Skin epidermis (tissue), 12 donors: ENCODE measurements around the gene SLC25A11.
A peak's percentile ranks its signal among the peaks of the same experiment; 100 is the strongest.

ENCODE experiments used
- H3K27ac ChIP-seq, 21 experiments: fragments of 200-600 bp; sonication (generic) in 11 of 21; one replicate each; pipeline ENCODE4 v1.5.0; 2020; ENCODE audit warnings: mild to moderate bottlenecking in 3 of 21, inconsistent platforms in 2 of 21, moderate library complexity in 2 of 21
- H3K4me3 ChIP-seq, 7 experiments: fragments of 200-600 bp; sonication (generic) in 2 of 7; one replicate each; pipeline ENCODE4 v1.5.0; 2020; ENCODE audit warnings: inconsistent platforms in 2 of 7, mild to moderate bottlenecking in 2 of 7, moderate library complexity in 1 of 7

Gene SLC25A11

GRCh38 chr17:4939796-4940554 is at the start of gene SLC25A11, which contains the start of gene RNF167:
Gene SLC25A11 (minus strand): TSS chr17:4940046. CDS start chr17:4939910, 136 bp downstream.
Gene RNF167 (plus strand): TSS chr17:4940268. CDS start chr17:4940910, 642 bp downstream.
- H3K4me3 ChIP-seq, result peak within 1 kb of the TSS; percentile 42 to 89 (median 77)
- peak within 1 kb of the TSS; percentile 68 to 100 (median 96) for H3K27ac ChIP-seq

- Histone ChIP-seq H3K27ac (peak overlapping the region; percentile 43 to 99 (median 95)), H3K4me3 (peak overlapping the region; percentile 74 to 99 (median 95))
Observed at GRCh38 chr17:4987767-4988567, 48.1 kb upstream of the SLC25A11 start.

GRCh38 chr17:4986951-4987766 is 47.3 kb upstream of the SLC25A11 start, which contains the start of gene CAMTA2:
Gene CAMTA2 (minus strand): TSS chr17:4987675. CDS start chr17:4986222, 1,453 bp downstream.
- H3K27ac ChIP-seq, result peak within 1 kb of the TSS; percentile 43 to 99 (median 95)
- H3K4me3 ChIP-seq, result peak within 1 kb of the TSS; percentile 74 to 99 (median 95)

DNA sequence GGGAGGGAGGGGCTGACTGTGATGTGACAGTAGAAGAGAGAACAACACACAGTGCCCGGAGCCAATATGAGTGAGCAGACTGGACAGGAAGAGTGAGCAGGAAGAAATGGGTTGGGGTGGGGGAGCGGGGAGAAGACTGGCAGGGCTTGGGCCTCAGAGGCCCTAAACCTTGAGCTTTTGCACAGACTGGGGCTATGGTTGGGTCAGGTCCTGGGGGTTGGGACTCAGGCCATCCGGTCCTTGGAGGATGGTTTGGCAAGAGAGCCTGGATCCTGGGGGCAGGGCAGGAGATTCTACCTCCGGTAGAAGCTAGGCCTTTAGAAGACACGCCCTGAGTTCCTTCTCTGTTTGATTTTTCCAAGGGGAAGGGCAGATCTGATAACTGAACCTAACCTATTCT is 46.6 kb upstream of the SLC25A11 start:
- peak overlapping the region; percentile 74 to 99 (median 95) for H3K4me3 ChIP-seq
- peak overlapping the region; percentile 43 to 99 (median 95) for H3K27ac ChIP-seq

DNA sequence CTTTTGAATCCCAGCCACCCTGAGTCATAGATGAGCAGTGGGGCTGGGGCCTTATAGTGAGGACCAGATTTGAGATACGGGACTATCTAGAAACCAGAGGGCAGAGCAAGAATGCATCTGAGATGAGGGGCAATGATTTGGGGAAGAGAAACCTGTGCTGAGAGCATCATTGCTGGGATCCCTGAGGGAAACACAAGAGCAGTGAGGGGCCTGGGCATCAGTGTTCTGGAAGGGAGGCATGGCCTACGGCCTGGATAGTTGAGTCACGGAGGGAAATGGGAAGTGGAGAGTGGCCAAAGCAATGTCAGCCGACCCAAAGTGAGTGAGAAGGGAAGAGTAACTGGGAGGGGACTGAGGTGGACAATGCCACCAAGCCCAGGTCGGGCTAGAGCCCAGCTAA is 42.5 kb upstream of the SLC25A11 start:
- H3K4me3 ChIP-seq, result no peak overlapping the region
- H3K27ac ChIP-seq, result no peak overlapping the region

- Histone ChIP-seq H3K27ac (peak overlapping the region in 2 of 21 experiments; percentile 14 to 61), H3K4me3 (no peak overlapping the region)
Observed at GRCh38 chr17:4980644-4981216, 40.9 kb upstream of the SLC25A11 start.

DNA sequence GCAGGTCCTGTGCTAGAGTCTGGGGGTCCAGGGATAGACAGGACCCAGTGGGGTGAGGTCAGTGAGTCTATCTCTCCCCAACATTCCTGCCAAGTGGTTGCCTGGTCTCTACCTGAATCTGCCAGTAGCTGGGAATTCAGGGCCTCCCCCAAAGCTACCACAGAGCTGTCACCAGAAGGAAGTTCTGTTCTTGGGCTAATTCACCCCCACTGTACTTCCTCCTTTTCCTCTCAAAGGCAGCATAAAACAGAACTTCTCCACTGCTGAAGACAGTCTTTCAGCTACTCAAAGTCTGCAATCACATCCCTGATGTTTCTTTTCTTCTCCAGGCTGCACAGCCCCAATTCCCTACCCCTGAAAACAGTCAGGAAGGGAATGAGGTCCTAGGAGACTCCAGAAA is 38.9 kb upstream of the SLC25A11 start:
- Histone ChIP-seq H3K27ac (peak overlapping the region in 4 of 21 experiments; percentile 3 to 62 (median 50)), H3K4me3 (no peak overlapping the region)

- no peak overlapping the region for H3K27ac ChIP-seq
- no peak overlapping the region for H3K4me3 ChIP-seq
Observed at GRCh38 chr17:4974115-4974670, 34.3 kb upstream of the SLC25A11 start.

DNA sequence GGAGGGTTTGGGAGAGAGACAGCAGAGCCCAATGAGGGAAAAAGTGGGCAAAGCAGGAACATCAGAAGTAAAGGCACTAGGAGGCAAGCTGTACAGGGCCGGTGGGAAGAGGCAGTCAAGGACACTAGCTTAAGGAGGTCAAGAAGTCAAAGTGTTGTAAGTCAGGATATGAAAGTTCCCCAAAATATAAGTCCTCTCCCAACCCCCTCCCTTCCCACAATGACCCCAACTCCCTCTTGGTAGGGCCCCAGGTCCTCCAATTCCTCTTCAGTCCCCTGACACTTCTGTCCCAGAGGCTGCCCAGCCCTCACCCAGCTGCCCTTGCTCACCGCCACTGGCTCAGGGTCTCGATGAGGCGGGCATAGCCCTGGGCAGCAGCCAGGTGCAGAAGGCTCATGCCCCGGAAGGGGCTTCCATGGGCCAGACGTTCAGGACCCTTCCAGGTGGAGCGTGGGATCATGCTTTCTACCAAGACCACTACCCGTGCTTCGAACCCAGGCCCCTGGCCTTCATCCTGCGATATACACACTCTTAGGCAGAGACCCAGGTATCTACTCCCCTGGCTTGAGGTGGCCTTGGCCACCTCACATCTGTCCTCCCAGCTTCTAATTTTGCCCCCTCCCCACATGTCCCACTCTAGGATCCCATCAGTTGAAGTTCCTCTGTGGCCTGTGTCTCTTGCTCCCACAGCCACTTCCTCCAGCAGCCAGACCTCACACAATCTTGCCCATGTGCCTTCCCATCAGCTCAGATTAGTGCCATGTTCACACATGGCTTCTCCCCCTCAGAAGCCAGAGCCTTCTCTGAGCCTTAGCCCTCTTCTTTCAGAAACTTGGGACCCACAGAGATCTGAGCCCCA is 33.6 kb upstream of the SLC25A11 start:
- peak overlapping the region in 1 of 21 experiments; percentile 3 for H3K27ac ChIP-seq
- H3K4me3 ChIP-seq, result no peak overlapping the region

DNA sequence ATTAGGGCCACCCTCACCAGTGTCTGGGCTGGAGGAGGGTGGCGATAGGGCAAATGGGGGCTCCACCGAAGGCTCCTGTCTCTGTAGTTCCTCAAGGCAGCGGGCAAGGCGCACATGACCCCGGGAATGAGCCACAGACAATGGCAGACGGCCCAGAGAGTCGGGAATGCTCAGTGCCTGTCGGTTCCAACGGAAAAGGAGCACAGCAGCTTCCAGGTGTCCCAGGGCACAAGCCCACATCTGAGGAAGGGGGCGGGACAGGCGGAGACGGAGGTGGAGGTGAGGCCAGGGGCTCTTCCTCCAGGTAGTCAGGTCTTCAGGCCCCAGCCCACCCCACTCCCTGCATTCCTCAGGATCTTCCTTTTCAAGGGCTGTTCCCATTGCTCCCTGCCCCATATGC is 32.9 kb upstream of the SLC25A11 start:
- Histone ChIP-seq H3K27ac (peak overlapping the region in 1 of 21 experiments; percentile 6), H3K4me3 (no peak overlapping the region)

DNA sequence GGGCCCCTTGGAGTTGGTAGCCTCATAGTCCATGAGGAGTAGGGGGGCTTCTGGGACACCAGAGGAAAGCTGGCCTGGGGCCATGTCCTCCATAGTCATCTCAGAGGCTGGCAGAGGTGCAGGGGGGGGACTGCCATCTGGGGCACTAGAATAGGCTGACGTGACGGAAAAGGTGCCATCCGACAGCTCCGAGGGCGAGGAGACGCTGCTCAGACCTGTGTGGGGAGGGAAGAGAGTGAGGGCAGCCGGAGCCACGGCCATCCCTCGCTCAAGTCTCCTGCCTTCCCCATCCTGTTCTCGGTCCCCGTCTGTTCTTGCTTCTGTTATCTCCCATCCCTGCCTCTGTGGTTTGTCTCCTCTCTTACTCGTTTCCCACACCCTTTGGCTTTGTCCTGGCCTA is 32.5 kb upstream of the SLC25A11 start:
- no peak overlapping the region for H3K4me3 ChIP-seq
- H3K27ac ChIP-seq, result peak overlapping the region in 2 of 21 experiments; percentile 6 to 29

- no peak overlapping the region for H3K4me3 ChIP-seq
- peak overlapping the region in 2 of 21 experiments; percentile 6 to 29 for H3K27ac ChIP-seq
Observed at GRCh38 chr17:4971826-4972225, 32.0 kb upstream of the SLC25A11 start.

DNA sequence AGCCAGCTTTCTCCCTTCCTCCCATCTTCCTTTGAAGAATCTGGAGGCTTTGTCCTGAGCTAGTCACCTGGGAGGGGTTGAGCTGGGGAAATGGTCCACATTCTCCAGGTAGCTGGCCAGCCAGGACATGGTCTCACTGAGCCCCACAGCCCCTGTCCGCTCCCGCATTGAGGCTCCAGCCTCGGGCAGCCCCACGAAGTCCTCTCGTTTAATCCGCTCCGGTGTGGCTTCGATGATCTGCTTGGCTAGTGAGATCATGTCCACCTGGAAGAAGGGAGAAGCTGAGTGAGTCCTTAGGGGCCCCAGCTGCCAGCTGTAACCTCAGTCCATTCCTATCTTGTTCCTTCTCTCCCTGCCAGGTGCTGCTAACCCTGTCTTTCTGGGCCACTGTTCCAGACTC is 30.4 kb upstream of the SLC25A11 start:
- Histone ChIP-seq H3K4me3 (no peak overlapping the region), H3K27ac (peak overlapping the region in 10 of 21 experiments; percentile 8 to 99 (median 90))

DNA sequence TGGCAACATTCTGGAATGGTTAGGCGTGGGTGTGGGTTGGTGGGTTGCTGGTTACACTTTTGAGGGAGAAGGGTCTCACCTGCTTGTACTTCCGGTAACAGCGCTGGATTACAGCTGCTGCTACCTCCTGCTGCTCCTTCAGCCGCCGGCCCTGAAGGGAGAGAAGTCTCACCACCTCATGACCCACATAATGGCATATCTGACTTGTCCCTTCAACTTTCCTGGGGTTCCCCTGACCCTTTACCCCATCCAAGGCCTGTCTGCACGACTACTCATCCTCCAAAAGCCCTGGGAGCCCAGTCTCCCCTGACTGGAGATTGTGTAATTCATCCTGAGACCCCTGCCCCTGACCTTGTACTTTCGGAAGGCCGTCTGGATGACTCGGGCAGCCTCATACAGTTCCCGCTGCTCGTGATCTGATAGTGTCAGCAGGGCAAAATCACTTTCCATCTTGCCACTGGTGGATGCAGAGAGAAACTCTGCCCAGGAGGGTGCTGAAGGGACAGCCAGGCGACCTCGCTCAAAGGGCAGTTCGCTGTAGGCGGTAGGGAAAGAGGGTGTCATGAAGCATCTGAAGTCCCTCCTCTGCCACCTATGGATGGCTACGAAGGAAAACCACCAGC is 29.8 kb upstream of the SLC25A11 start:
- Histone ChIP-seq H3K4me3 (peak overlapping the region in 1 of 7 experiments; percentile 59), H3K27ac (peak overlapping the region in 17 of 21 experiments; percentile 22 to 99 (median 93))

- Histone ChIP-seq H3K27ac (peak overlapping the region in 20 of 21 experiments; percentile 83 to 99 (median 94)), H3K4me3 (peak overlapping the region in 6 of 7 experiments; percentile 48 to 72 (median 63))
Observed at GRCh38 chr17:4969047-4969550, 29.3 kb upstream of the SLC25A11 start.

DNA sequence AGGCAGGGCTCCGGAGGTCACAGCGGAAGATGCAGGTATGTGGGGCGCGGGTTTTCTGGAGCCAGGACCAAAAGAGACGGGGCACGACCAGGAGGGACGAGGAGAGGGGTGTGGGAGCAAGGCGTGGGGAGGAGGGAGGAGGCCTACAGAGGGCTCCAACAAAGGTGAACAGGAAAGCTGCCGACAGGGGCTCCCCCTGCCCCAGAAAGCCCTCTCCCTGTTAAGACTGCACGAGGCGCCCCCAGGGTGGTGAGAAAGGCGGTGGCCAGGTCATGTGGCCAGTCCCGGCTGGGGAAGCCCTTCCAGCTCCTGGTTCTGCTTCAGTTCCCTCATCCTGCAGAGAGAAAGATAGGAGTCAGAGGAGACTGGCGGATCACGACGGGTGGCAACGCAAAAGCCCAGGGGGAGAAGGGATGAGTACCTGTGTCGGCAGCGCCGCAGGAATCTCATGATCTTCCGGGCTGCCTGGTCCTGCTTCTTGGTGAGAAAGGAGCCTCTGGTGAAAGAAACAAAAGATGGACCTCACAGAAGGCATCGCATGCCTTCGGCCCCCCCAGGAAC is 28.7 kb upstream of the SLC25A11 start:
- peak overlapping the region; percentile 48 to 72 (median 59) for H3K4me3 ChIP-seq

More for the DNA sequence above, 28.7 kb upstream of the SLC25A11 start:
- H3K27ac ChIP-seq, result peak overlapping the region; percentile 70 to 99 (median 93)
